ENCODE results near the gene GRM7. TPM values are rescaled to one million over a fixed set of nuclear protein-coding genes. Genes with fewer than 3 reads are reported as not detected.

Gene GRM7
- polyA plus RNA-seq (2013, experiment 1 of 2), result 0.29 TPM
- 0.56 TPM for polyA plus RNA-seq (2013, experiment 2 of 2)

DNA sequence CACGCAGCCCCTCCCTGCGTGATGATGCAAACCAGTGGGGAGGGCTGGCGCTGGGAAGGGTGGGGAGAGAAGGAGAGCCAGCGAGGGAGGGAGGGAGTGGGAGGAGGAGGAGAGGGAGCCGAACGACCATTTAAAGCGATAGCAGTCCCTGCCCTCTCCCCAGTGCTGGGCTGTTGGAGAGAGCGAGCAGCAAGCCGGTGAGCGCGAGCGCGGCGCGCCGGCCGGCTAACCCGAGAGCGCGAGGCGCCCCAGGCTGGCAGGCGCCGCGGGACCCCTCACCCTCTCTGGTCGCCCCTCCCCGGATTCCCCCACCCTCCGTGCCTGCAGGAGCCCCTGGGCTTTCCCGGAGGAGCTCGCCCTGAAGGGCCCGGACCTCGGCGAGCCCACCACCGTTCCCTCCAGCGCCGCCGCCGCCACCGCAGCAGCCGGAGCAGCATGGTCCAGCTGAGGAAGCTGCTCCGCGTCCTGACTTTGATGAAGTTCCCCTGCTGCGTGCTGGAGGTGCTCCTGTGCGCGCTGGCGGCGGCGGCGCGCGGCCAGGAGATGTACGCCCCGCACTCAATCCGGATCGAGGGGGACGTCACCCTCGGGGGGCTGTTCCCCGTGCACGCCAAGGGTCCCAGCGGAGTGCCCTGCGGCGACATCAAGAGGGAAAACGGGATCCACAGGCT lies at the start of gene GRM7:
GRM7 (plus strand) TSS at position 162 of the 671 bp plus-strand sequence.
- 0 to 1% methylated on average over 35 to 51 of the region's 62 CpGs for WGBS, 2 experiments (ENCODE audit: insufficient coverage in 2 of 2)

GRCh38 chr3:6821411-6821810 lies 39.5 kb upstream of the GRM7 start:
- no peaks in the 10 kb centered on the region for H3K36me3 ChIP-seq (ENCODE audit: control insufficient read depth, insufficient read depth, low read length)
- H3K4me3 ChIP-seq (ENCODE audit: extremely low read depth, insufficient read depth, low read length, poor library complexity, severe bottlenecking), result no peak overlapping the region
- no CpG with 5 or more reads among the region's 3 CpGs for WGBS, 2 experiments (ENCODE audit: insufficient coverage in 2 of 2)
- H3K9me3 ChIP-seq (ENCODE audit: control insufficient read depth, low read length), result no peaks in the 10 kb centered on the region
- no peak overlapping the region for H3K27ac ChIP-seq (ENCODE audit: low read depth, low read length, severe bottlenecking)
- H3K4me1 ChIP-seq (ENCODE audit: control insufficient read depth, insufficient read depth, low read length, poor library complexity, severe bottlenecking), result no peaks in the 10 kb centered on the region

More for the DNA sequence above, at the start of gene GRM7:
- no peak within 1 kb of the TSS for H3K27ac ChIP-seq (ENCODE audit: low read depth, low read length, severe bottlenecking)
- peaks cover 9% of the 10 kb centered on the region for H3K4me1 ChIP-seq (ENCODE audit: control insufficient read depth, insufficient read depth, low read length, poor library complexity, severe bottlenecking)
- H3K4me3 ChIP-seq (ENCODE audit: extremely low read depth, insufficient read depth, low read length, poor library complexity, severe bottlenecking), result peak within 1 kb of the TSS; percentile 34
- no peaks in the 10 kb centered on the region for H3K9me3 ChIP-seq (ENCODE audit: control insufficient read depth, low read length)
- H3K36me3 ChIP-seq (ENCODE audit: control insufficient read depth, insufficient read depth, low read length), result no peaks in the 10 kb centered on the region

DNA sequence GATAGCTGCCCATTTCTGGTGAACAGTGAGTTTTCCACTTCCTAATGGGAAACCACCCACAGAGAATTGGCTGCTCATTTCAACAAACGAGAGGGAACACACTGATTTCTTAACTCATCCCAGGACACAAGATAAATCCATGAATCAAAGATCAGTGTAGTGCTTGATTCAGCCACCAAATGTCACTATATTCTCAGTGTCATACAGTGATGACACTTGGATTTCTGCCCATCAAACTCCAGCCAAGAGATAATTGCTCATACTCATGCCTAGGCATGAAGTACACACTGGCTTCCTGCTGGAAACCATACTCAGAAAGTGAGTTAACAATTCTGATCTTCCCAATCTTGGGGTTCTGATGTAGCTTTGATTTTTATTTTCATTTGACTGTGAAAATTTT lies 35.4 kb upstream of the GRM7 start:
- Histone ChIP-seq H3K4me1 (ENCODE audit: control insufficient read depth, insufficient read depth, low read length, poor library complexity, severe bottlenecking) (no peaks in the 10 kb centered on the region), H3K9me3 (ENCODE audit: control insufficient read depth, low read length) (no peaks in the 10 kb centered on the region), H3K36me3 (ENCODE audit: control insufficient read depth, insufficient read depth, low read length) (no peaks in the 10 kb centered on the region), H3K4me3 (ENCODE audit: extremely low read depth, insufficient read depth, low read length, poor library complexity, severe bottlenecking) (no peak overlapping the region), H3K27ac (ENCODE audit: low read depth, low read length, severe bottlenecking) (no peak overlapping the region)
- WGBS, 2 experiments (ENCODE audit: insufficient coverage in 2 of 2), result 100% methylated on average over 1 of the region's 1 CpG; no CpG with 5 or more reads in 1 of the 2 experiments

- WGBS, 2 experiments (ENCODE audit: insufficient coverage in 2 of 2), result 86 to 87% methylated on average over 4 to 6 of the region's 6 CpGs
- Histone ChIP-seq H3K36me3 (ENCODE audit: control insufficient read depth, insufficient read depth, low read length) (no peaks in the 10 kb centered on the region), H3K4me3 (ENCODE audit: extremely low read depth, insufficient read depth, low read length, poor library complexity, severe bottlenecking) (no peak overlapping the region), H3K4me1 (ENCODE audit: control insufficient read depth, insufficient read depth, low read length, poor library complexity, severe bottlenecking) (no peaks in the 10 kb centered on the region), H3K9me3 (ENCODE audit: control insufficient read depth, low read length) (no peaks in the 10 kb centered on the region), H3K27ac (ENCODE audit: low read depth, low read length, severe bottlenecking) (no peak overlapping the region)
Observed at GRCh38 chr3:6827453-6827852, 33.5 kb upstream of the GRM7 start.

DNA sequence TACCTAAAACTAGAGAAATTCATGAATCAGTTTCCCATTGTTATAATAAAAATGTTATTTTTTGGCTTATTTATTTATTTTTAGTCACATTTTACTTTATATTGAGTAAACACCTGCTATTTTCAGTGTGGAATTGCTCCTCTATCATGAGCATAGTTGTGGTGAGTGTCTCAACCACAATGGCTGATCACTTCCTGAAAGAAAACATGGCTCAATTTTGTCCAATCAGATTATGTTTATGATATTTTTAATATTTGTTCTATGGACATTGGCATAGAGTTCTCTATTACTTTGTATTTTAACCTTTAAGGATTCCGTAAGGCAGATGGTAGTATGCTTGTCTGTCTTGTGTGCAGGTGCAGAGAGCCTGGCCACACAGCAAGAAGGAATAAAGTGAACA lies 16.2 kb upstream of the GRM7 start:
- H3K36me3 ChIP-seq (ENCODE audit: control insufficient read depth, insufficient read depth, low read length), result no peaks in the 10 kb centered on the region
- H3K4me1 ChIP-seq (ENCODE audit: control insufficient read depth, insufficient read depth, low read length, poor library complexity, severe bottlenecking), result no peaks in the 10 kb centered on the region
- H3K4me3 ChIP-seq (ENCODE audit: extremely low read depth, insufficient read depth, low read length, poor library complexity, severe bottlenecking), result no peak overlapping the region
- H3K27ac ChIP-seq (ENCODE audit: low read depth, low read length, severe bottlenecking), result no peak overlapping the region
- WGBS, 2 experiments (ENCODE audit: insufficient coverage in 2 of 2), result 86 to 100% methylated on average over 1 of the region's 1 CpG
- H3K9me3 ChIP-seq (ENCODE audit: control insufficient read depth, low read length), result no peaks in the 10 kb centered on the region

- Histone ChIP-seq H3K4me3 (ENCODE audit: extremely low read depth, insufficient read depth, low read length, poor library complexity, severe bottlenecking) (no peak overlapping the region), H3K4me1 (ENCODE audit: control insufficient read depth, insufficient read depth, low read length, poor library complexity, severe bottlenecking) (no peaks in the 10 kb centered on the region), H3K36me3 (ENCODE audit: control insufficient read depth, insufficient read depth, low read length) (no peaks in the 10 kb centered on the region), H3K9me3 (ENCODE audit: control insufficient read depth, low read length) (no peaks in the 10 kb centered on the region), H3K27ac (ENCODE audit: low read depth, low read length, severe bottlenecking) (no peak overlapping the region)
- WGBS, 2 experiments (ENCODE audit: insufficient coverage in 2 of 2), result 83 to 100% methylated on average over 1 of the region's 2 CpGs
Observed at GRCh38 chr3:6854184-6854583, 6.7 kb upstream of the GRM7 start.

DNA sequence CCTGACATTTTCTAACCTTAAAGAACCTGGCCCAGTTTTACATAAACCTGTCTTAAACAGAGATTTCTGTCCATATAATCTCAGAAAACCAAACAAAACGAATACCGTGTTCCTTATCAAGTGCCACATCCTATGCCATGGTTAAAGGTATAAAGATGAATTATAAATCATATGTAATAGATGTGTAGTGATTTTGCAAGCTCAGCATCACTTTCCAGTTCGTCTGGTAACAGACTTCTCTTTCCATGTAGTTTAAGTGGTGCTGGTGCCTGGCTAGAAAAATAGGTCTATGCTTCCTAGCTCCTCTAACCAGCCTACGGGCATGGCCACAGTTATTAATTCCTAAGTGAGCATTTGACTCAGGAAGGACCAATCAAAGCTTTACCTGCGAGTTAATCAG lies 3.4 kb upstream of the GRM7 start:
- H3K4me3 ChIP-seq (ENCODE audit: extremely low read depth, insufficient read depth, low read length, poor library complexity, severe bottlenecking), result no peak overlapping the region
- no peaks in the 10 kb centered on the region for H3K36me3 ChIP-seq (ENCODE audit: control insufficient read depth, insufficient read depth, low read length)
- H3K27ac ChIP-seq (ENCODE audit: low read depth, low read length, severe bottlenecking), result no peak overlapping the region
- H3K4me1 ChIP-seq (ENCODE audit: control insufficient read depth, insufficient read depth, low read length, poor library complexity, severe bottlenecking), result peaks cover 9% of the 10 kb centered on the region
- H3K9me3 ChIP-seq (ENCODE audit: control insufficient read depth, low read length), result no peaks in the 10 kb centered on the region
- WGBS, 2 experiments (ENCODE audit: insufficient coverage in 2 of 2), result 50% methylated on average over 2 of the region's 5 CpGs; no CpG with 5 or more reads in 1 of the 2 experiments

- H3K4me1 ChIP-seq (ENCODE audit: control insufficient read depth, insufficient read depth, low read length, poor library complexity, severe bottlenecking), result peaks cover 9% of the 10 kb centered on the region
- no peaks in the 10 kb centered on the region for H3K9me3 ChIP-seq (ENCODE audit: control insufficient read depth, low read length)
- 3 to 6% methylated on average over 12 to 13 of the region's 28 CpGs for WGBS, 2 experiments (ENCODE audit: insufficient coverage in 2 of 2)
- H3K4me3 ChIP-seq (ENCODE audit: extremely low read depth, insufficient read depth, low read length, poor library complexity, severe bottlenecking), result peak overlapping the region; percentile 34
- no peaks in the 10 kb centered on the region for H3K36me3 ChIP-seq (ENCODE audit: control insufficient read depth, insufficient read depth, low read length)
- no peak overlapping the region for H3K27ac ChIP-seq (ENCODE audit: low read depth, low read length, severe bottlenecking)
Observed at GRCh38 chr3:6860149-6860953, 564 bp upstream of the GRM7 start.

DNA sequence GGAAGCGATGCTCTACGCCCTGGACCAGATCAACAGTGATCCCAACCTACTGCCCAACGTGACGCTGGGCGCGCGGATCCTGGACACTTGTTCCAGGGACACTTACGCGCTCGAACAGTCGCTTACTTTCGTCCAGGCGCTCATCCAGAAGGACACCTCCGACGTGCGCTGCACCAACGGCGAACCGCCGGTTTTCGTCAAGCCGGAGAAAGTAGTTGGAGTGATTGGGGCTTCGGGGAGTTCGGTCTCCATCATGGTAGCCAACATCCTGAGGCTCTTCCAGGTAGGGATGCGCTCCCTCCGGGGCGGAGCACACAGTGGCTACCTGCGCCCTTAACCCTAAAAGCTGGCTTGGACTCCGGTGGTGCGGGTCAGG lies 698 bp downstream of the GRM7 start:
- peaks cover 9% of the 10 kb centered on the region for H3K4me1 ChIP-seq (ENCODE audit: control insufficient read depth, insufficient read depth, low read length, poor library complexity, severe bottlenecking)
- no peaks in the 10 kb centered on the region for H3K36me3 ChIP-seq (ENCODE audit: control insufficient read depth, insufficient read depth, low read length)
- peak overlapping the region; percentile 34 for H3K4me3 ChIP-seq (ENCODE audit: extremely low read depth, insufficient read depth, low read length, poor library complexity, severe bottlenecking)
- H3K27ac ChIP-seq (ENCODE audit: low read depth, low read length, severe bottlenecking), result no peak overlapping the region
- WGBS, 2 experiments (ENCODE audit: insufficient coverage in 2 of 2), result 0% methylated on average over 12 to 23 of the region's 30 CpGs
- H3K9me3 ChIP-seq (ENCODE audit: control insufficient read depth, low read length), result no peaks in the 10 kb centered on the region

- peaks cover 9% of the 10 kb centered on the region for H3K4me1 ChIP-seq (ENCODE audit: control insufficient read depth, insufficient read depth, low read length, poor library complexity, severe bottlenecking)
- no peaks in the 10 kb centered on the region for H3K36me3 ChIP-seq (ENCODE audit: control insufficient read depth, insufficient read depth, low read length)
- WGBS, 2 experiments (ENCODE audit: insufficient coverage in 2 of 2), result 2% methylated on average over 20 to 33 of the region's 45 CpGs
- H3K4me3 ChIP-seq (ENCODE audit: extremely low read depth, insufficient read depth, low read length, poor library complexity, severe bottlenecking), result no peak overlapping the region
- no peaks in the 10 kb centered on the region for H3K9me3 ChIP-seq (ENCODE audit: control insufficient read depth, low read length)
- no peak overlapping the region for H3K27ac ChIP-seq (ENCODE audit: low read depth, low read length, severe bottlenecking)
Observed at GRCh38 chr3:6862041-6862879, 1.3 kb downstream of the GRM7 start.
